ENCODE measurements around the gene MANEA.

DNA sequence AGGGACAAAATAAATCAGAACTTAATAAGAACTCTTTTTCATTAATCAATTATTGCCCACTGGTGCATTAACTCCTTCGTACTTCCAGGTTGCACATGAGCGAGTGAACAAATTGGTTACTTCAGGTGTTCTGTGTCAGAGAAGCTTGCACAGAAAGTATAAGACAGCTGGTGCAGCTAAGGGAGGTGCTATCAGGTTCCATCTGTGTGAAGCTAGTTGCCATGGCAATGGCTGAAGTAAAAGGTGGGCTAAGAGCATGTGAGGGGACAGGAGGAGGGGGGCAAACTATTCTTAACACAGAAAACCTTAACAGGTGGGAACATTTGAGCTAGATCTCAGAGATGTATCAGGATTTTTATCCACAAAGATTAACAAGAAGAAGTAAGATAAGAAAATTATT, 81.6 kb downstream of the MANEA start:
- TF ChIP-seq CTCF (conservative IDR thresholded peaks at IDR 0.05; ENCODE audit: low read depth, low read length) (no peak), EZH2 (IDR thresholded peaks at IDR 0.05; ENCODE audit: borderline replicate concordance, low read depth, low read length, poor library complexity, severe bottlenecking) (no peak)
